K562 (cell line): ENCODE measurements around the gene WDR27. TPM values are rescaled to one million over a fixed set of nuclear protein-coding genes. Genes with fewer than 3 reads are reported as not detected.

Experiments
- ATAC-seq: fragments of 200-7000 bp; cut with Tn5 transposase; 3 replicates; pipeline ENCODE4 v1.9.1; 2020; ENCODE audit warnings: moderate library complexity
- BruUV-seq: library from RNA; stranded (reverse); fragments of 400-500 nt; replicated peaks from 2 replicates; lab custom pipeline; 2021; lab: Mats Ljungman, UMichigan
- CTCF ChIA-PET: fragments of 300-600 bp; formaldehyde crosslinking; extraction: SDS; loops from one replicate; lab custom pipeline; 2021; ENCODE audit warnings: low intra/inter-chr PET ratio; lab: Yijun Ruan, JAX
- POLR2A ChIA-PET: fragments of 300-600, 350-650 bp; sonication (Branson Sonifier 250); formaldehyde crosslinking; extraction: SDS; loops from one replicate; lab custom pipeline; 2021; ENCODE audit warnings: antibody characterized with exemption, inconsistent platforms; lab: Yijun Ruan, JAX
- DNase-seq, 4 experiments: peaks; one replicate each; pipeline versions ENCODE4 v3.0.0 to v3.0.0-alpha.2; 2011 to 2018; ENCODE audit warnings: low spot score in 3 of 4, mixed read lengths in 3 of 4; ENCODE audit errors: extremely low read depth in 1 of 4
- FAIRE-seq: peaks from 2 replicates; lab custom pipeline; 2011; peaks lifted over from hg19 to GRCh38; lab: Jason Lieb, UNC
- H2AFZ ChIP-seq: 2 replicates; pipeline ENCODE4 v1.6.0; 2011; ENCODE audit warnings: low read depth, low read length, control low read depth, inconsistent platforms
- H3K27ac ChIP-seq: fragments of 200-600 bp; 3 replicates; pipeline ENCODE4 v1.8.0; 2011; ENCODE audit warnings: low read depth, mild to moderate bottlenecking, control low read depth, inconsistent platforms, low read length, moderate library complexity, mixed read lengths; ENCODE audit errors: extremely low read depth
- H3K27me3 ChIP-seq, 2 experiments: fragments of 300-600 bp in 1 of 2; 2 replicates in 1 of 2; 3 replicates in 1 of 2; pipeline versions ENCODE4 v1.6.0 to v1.8.0; 2011; ENCODE audit warnings: inconsistent platforms in 2 of 2, low read length in 2 of 2, mild to moderate bottlenecking in 1 of 2, mixed read lengths in 1 of 2, moderate library complexity in 1 of 2; ENCODE audit not compliant: control insufficient read depth in 2 of 2, insufficient read depth in 2 of 2
- H3K36me3 ChIP-seq: fragments of 300-600 bp; 3 replicates; pipeline ENCODE4 v1.8.0; 2011; ENCODE audit warnings: mild to moderate bottlenecking, low read length, inconsistent platforms; ENCODE audit not compliant: control insufficient read depth, insufficient read depth
- H3K4me1 ChIP-seq, 2 experiments: fragments of 200-600 bp in 1 of 2; replicated peaks in 1 of 2; 2 replicates in 1 of 2; 3 replicates in 1 of 2; pipeline versions ENCODE4 v1.5.1 to v1.8.0; 2011; ENCODE audit warnings: inconsistent platforms in 2 of 2, low read length in 2 of 2, mild to moderate bottlenecking in 1 of 2, mixed read lengths in 1 of 2, moderate library complexity in 1 of 2; ENCODE audit not compliant: control insufficient read depth in 2 of 2, insufficient read depth in 2 of 2
- H3K4me2 ChIP-seq: 2 replicates; pipeline ENCODE4 v1.6.1; 2011; ENCODE audit warnings: low read length, control low read depth, inconsistent platforms, mixed read lengths; ENCODE audit not compliant: insufficient read depth
- H3K4me3 ChIP-seq: fragments of 200-600 bp; sonication (generic), shearing (Covaris generic); 2 replicates; pipeline ENCODE4 v1.5.1; 2016; ENCODE audit warnings: control low read depth, inconsistent platforms
- H3K79me2 ChIP-seq: fragments of 200-600 bp; 3 replicates; pipeline ENCODE4 v1.8.0; 2011; ENCODE audit warnings: low read length, inconsistent platforms; ENCODE audit not compliant: control insufficient read depth, insufficient read depth
- H3K9ac ChIP-seq, 2 experiments: 2 replicates each; pipeline versions ENCODE4 v1.6.0 to v1.6.1; 2011; ENCODE audit warnings: low read depth in 2 of 2, low read length in 2 of 2, control low read depth in 1 of 2, inconsistent platforms in 1 of 2, mild to moderate bottlenecking in 1 of 2, mixed read lengths in 1 of 2; ENCODE audit not compliant: insufficient read depth in 1 of 2
- H3K9me1 ChIP-seq: one replicate; pipeline ENCODE4 v1.6.0; 2011; ENCODE audit warnings: inconsistent platforms, mild to moderate bottlenecking, low read length, moderate library complexity; ENCODE audit not compliant: control insufficient read depth, insufficient read depth
- H3K9me3 ChIP-seq: replicated peaks from 2 replicates; pipeline ENCODE4 v1.5.1; 2011; ENCODE audit warnings: low read depth, low read length, inconsistent platforms; ENCODE audit not compliant: control insufficient read depth, insufficient read depth
- H4K20me1 ChIP-seq: replicated peaks from 2 replicates; pipeline ENCODE4 v1.6.1; 2011; ENCODE audit warnings: low read length, inconsistent platforms, mixed read lengths; ENCODE audit not compliant: control insufficient read depth, insufficient read depth
- ARID1B ChIP-seq: fragments of 450-650 bp; IDR thresholded peaks from 2 replicates; pipeline ENCODE4 v1.6.1; 2016; ENCODE audit warnings: antibody characterized with exemption, mild to moderate bottlenecking, inconsistent platforms
- BCOR ChIP-seq: fragments of 450-650 bp; IDR thresholded peaks from 2 replicates; pipeline ENCODE4 v1.6.1; 2016
- DPF2 ChIP-seq: fragments of 450-650 bp; IDR thresholded peaks from 2 replicates; pipeline ENCODE4 v1.6.1; 2016
- FOXA3 ChIP-seq, 2 experiments: fragments of 450-650 bp in 1 of 2; sonication (generic) in 1 of 2; formaldehyde crosslinking; IDR thresholded peaks in 1 of 2; conservative IDR thresholded peaks in 1 of 2; 2 replicates each; pipeline versions ENCODE4 v1.4.0 to v1.8.0; 2020 to 2022; ENCODE audit warnings: mild to moderate bottlenecking in 2 of 2, missing genetic modification reagents in 1 of 2
- HDGF ChIP-seq: fragments of 450-650 bp; IDR thresholded peaks from 2 replicates; pipeline ENCODE4 v1.6.1; 2016
- LEF1 ChIP-seq: fragments of 450-650 bp; IDR thresholded peaks from 2 replicates; pipeline ENCODE4 v1.6.1; 2016; ENCODE audit warnings: mild to moderate bottlenecking
- MCM3 ChIP-seq: fragments of 450-650 bp; IDR thresholded peaks from 2 replicates; pipeline ENCODE4 v1.6.1; 2016
- MTA3 ChIP-seq: fragments of 450-650 bp; formaldehyde crosslinking; IDR thresholded peaks from 2 replicates; pipeline ENCODE4 v1.6.1; 2017; ENCODE audit warnings: mild to moderate bottlenecking, borderline replicate concordance
- PML ChIP-seq: IDR thresholded peaks from 2 replicates; pipeline ENCODE4 v1.6.1; 2012; ENCODE audit warnings: low read length, inconsistent platforms
- POLR2A ChIP-seq: fragments of 450-650 bp; conservative IDR thresholded peaks from 2 replicates; pipeline ENCODE4 v1.6.1; 2016
- POLR2AphosphoS5 ChIP-seq: IDR thresholded peaks from 2 replicates; pipeline ENCODE4 v1.6.1; 2011; ENCODE audit warnings: mild to moderate bottlenecking, low read depth, low read length, moderate library complexity; ENCODE audit not compliant: control insufficient read depth, insufficient read depth
- SMAD2 ChIP-seq: fragments of 150-350 bp; IDR thresholded peaks from 2 replicates; pipeline ENCODE4 v1.6.1; 2014; ENCODE audit warnings: low read depth, mild to moderate bottlenecking, low read length
- TAL1 ChIP-seq: fragments of 450-650 bp; IDR thresholded peaks from 2 replicates; pipeline ENCODE4 v1.6.1; 2016; ENCODE audit warnings: mild to moderate bottlenecking
- TRIM24 ChIP-seq, 2 experiments: fragments of 450-650 bp; IDR thresholded peaks; 2 replicates each; pipeline ENCODE4 v1.6.1; 2016
- ZC3H11A ChIP-seq: IDR thresholded peaks from 2 replicates; pipeline ENCODE4 v1.6.1; 2012; ENCODE audit warnings: low read depth, low read length, improper control_type of control experiment
- ZNF24 ChIP-seq: fragments of 450-650 bp; IDR thresholded peaks from 2 replicates; pipeline ENCODE4 v1.6.1; 2016
- ZNF311 ChIP-seq: fragments of 250-450 bp; sonication (Bioruptor Pico); IDR thresholded peaks from 2 replicates; pipeline ENCODE4 v1.4.0; 2020; ENCODE audit warnings: mild to moderate bottlenecking, moderate library complexity
- WGBS: fragments of 100-300 bp; shearing (Covaris generic); methylation state at CpG from one replicate; pipeline ENCODE4 v1.1.6; 2016; ENCODE audit warnings: low coverage, mixed read lengths; ENCODE audit not compliant: insufficient coverage; ENCODE audit errors: missing lambda C conversion rate; 5-methylcytosine and 5-hydroxymethylcytosine counted together
- in situ Hi-C: fragments of 300-500 bp; cut with MboI; formaldehyde crosslinking; loops from 4 replicates; pipeline ENCODE4 v1.15.0; 2018; ENCODE audit warnings: inconsistent platforms, mixed read lengths
- intact Hi-C: fragments of 100-400 bp; cut with micrococcal nuclease; formaldehyde crosslinking; loops from 2 replicates; pipeline ENCODE4 v1.14.2; 2022
- polyA plus RNA-seq, 8 experiments: library from polyadenylated mRNA; depleted of rRNA in 4 of 8; stranded (reverse) in 5 of 8; unstranded in 3 of 8; fragments of >200 nt; fragmentation: Nextera tagmentation in 2 of 8; fragmentation: Illumina TruSeq in 1 of 8; extraction: Ambion mirVana in 2 of 8; extraction: Trizol in 1 of 8; gene quantifications; 2 replicates each; pipeline versions ENCODE4 v1.2.1 to v1.2.3, GENCODE V29; 2011 to 2014; ENCODE audit warnings: inconsistent platforms in 1 of 8, missing spikeins in 1 of 8
- total RNA-seq, 7 experiments: library from RNA; depleted of rRNA in 6 of 7; stranded (reverse); fragments of >200 nt in 6 of 7; fragmentation: Illumina TruSeq in 2 of 7; extraction: Trizol in 2 of 7; gene quantifications; 2 replicates each; pipeline versions ENCODE4 v1.2.1 to v1.2.3, GENCODE V29; 2011 to 2021; ENCODE audit warnings: low replicate concordance in 1 of 7
- TF ChIP-seq, protein P1 (sequence below): fragments of 450-650 bp; IDR thresholded peaks from 2 replicates; pipeline ENCODE4 v1.6.1; 2016
- TF ChIP-seq, protein P2 (sequence below): sonication (generic); formaldehyde crosslinking; IDR thresholded peaks from 2 replicates; pipeline ENCODE4 v1.8.0; 2022; ENCODE audit warnings: mild to moderate bottlenecking, missing genetic modification reagents, borderline replicate concordance
- TF ChIP-seq, protein P3 (sequence below): sonication (generic); formaldehyde crosslinking; IDR thresholded peaks from 2 replicates; pipeline ENCODE4 v1.8.1; 2022; ENCODE audit warnings: missing genetic modification reagents

WDR27 gene
- total and polyA plus RNA-seq, 9 of the 15 experiments (the other 6 are each of a cell fraction or from before 2014, with no cell fraction given): 4.3 to 77.2 (median 22.7) TPM

GRCh38 chr6:169725125-169726048 lies 23.6 kb upstream of the WDR27 start:
- ATAC-seq: peak; percentile 77
- no peaks in the 10 kb centered on the region for H3K27me3 ChIP-seq
- H3K4me1 ChIP-seq: peaks cover 25 to 31% of the 10 kb centered on the region in 2 experiments
- peak overlapping the region; percentile 48 for H3K4me3 ChIP-seq
- peaks cover 2% of the 10 kb centered on the region; the same call in 2 of the 3 replicates for H3K36me3 ChIP-seq
- peaks cover 32% of the 10 kb centered on the region for H3K79me2 ChIP-seq
- DNase-seq: peak; percentile 75 to 93 (median 82)
- H3K9ac ChIP-seq: peak overlapping the region; percentile 66 to 97
- H4K20me1 ChIP-seq: peaks cover 6% of the 10 kb centered on the region
- peak overlapping the region; percentile 83 for H3K4me2 ChIP-seq
- no peaks in the 10 kb centered on the region for H3K9me1 ChIP-seq
- intact Hi-C loops: loop anchor here (1.0 kb wide), 1 partner anchor 26 kb away; the partner anchor contains the start of genes DYNLT2 and ERMARD
- H3K27ac ChIP-seq: peak overlapping the region; percentile 82
- peak overlapping the region; percentile 79 for H2AFZ ChIP-seq
- POLR2A ChIA-PET: interaction anchor here (0.6 to 2.9 kb wide), 8 partner anchors 10 to 1705 kb away, joined by 3 to 22 read pairs (median 5); partner anchors contain the start of genes DYNLT2 and ERMARD
- TSS peak; percentile 55 for BruUV-seq
- whole genome bisulfite sequencing: 16% methylated on average over 29 of the region's 29 CpGs
- CTCF ChIA-PET: no interaction called here
- FAIRE-seq: peak; percentile 90
- H3K9me3 ChIP-seq: no peaks in the 10 kb centered on the region
- in situ Hi-C loops: no loop called here
- peak; percentile 11; the same call in 1 of the 2 replicates for TF ChIP-seq TAL1
- peak in 1 of 2 experiments; percentile 73; a peak in 2 of 4 replicates for TF ChIP-seq TRIM24 (IDR thresholded peaks at IDR 0.05)
- TF ChIP-seq MTA3: peak; percentile 82
- peak; percentile 86 for TF ChIP-seq DPF2
- TF ChIP-seq POLR2A: peak; percentile 71
- peak; percentile 21; the same call in 1 of the 2 replicates for TF ChIP-seq POLR2AphosphoS5
- TF ChIP-seq ZC3H11A: no peak
- TF ChIP-seq ZNF311: 0 out of 2 replicates have a peak, but pooled peaks have one; percentile 28
- TF ChIP-seq, protein P1, sequence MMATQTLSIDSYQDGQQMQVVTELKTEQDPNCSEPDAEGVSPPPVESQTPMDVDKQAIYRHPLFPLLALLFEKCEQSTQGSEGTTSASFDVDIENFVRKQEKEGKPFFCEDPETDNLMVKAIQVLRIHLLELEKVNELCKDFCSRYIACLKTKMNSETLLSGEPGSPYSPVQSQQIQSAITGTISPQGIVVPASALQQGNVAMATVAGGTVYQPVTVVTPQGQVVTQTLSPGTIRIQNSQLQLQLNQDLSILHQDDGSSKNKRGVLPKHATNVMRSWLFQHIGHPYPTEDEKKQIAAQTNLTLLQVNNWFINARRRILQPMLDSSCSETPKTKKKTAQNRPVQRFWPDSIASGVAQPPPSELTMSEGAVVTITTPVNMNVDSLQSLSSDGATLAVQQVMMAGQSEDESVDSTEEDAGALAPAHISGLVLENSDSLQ: peak; percentile 59; the same call in 1 of the 2 replicates
- TF ChIP-seq PML: peak; percentile 61
- TF ChIP-seq LEF1: peak; percentile 73
- no peak for TF ChIP-seq SMAD2
- TF ChIP-seq, protein P2, sequence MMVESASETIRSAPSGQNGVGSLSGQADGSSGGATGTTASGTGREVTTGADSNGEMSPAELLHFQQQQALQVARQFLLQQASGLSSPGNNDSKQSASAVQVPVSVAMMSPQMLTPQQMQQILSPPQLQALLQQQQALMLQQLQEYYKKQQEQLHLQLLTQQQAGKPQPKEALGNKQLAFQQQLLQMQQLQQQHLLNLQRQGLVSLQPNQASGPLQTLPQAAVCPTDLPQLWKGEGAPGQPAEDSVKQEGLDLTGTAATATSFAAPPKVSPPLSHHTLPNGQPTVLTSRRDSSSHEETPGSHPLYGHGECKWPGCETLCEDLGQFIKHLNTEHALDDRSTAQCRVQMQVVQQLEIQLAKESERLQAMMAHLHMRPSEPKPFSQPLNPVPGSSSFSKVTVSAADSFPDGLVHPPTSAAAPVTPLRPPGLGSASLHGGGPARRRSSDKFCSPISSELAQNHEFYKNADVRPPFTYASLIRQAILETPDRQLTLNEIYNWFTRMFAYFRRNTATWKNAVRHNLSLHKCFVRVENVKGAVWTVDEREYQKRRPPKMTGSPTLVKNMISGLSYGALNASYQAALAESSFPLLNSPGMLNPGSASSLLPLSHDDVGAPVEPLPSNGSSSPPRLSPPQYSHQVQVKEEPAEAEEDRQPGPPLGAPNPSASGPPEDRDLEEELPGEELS: no peak
- TF ChIP-seq FOXA3 (CRISPR knock-in tag; conservative IDR thresholded peaks at IDR 0.05 in 1 of 2, IDR thresholded peaks at IDR 0.05 in 1 of 2): 0 out of 4 replicates have a peak, but pooled peaks have one; percentile 30 to 32
- TF ChIP-seq ARID1B: peak; percentile 71; the same call in 1 of the 2 replicates
- TF ChIP-seq, protein P3, sequence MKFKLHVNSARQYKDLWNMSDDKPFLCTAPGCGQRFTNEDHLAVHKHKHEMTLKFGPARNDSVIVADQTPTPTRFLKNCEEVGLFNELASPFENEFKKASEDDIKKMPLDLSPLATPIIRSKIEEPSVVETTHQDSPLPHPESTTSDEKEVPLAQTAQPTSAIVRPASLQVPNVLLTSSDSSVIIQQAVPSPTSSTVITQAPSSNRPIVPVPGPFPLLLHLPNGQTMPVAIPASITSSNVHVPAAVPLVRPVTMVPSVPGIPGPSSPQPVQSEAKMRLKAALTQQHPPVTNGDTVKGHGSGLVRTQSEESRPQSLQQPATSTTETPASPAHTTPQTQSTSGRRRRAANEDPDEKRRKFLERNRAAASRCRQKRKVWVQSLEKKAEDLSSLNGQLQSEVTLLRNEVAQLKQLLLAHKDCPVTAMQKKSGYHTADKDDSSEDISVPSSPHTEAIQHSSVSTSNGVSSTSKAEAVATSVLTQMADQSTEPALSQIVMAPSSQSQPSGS (CRISPR knock-in tag): 0 out of 2 replicates have a peak, but pooled peaks have one; percentile 55
- TF ChIP-seq MCM3: no peak
- 0 out of 2 replicates have a peak, but pooled peaks have one; percentile 44 for TF ChIP-seq ZNF24
- peak; percentile 75 for TF ChIP-seq BCOR
- no peak for TF ChIP-seq HDGF
